Astrocyte (in vitro differentiated cells and primary cell): ENCODE data around the gene USP47. TPM values are rescaled to one million over a fixed set of nuclear protein-coding genes. Genes with fewer than 3 reads are reported as not detected.

Experiments
- DNase-seq: peaks from one replicate; pipeline ENCODE4 v3.0.0-alpha.2; 2010; ENCODE audit warnings: low read depth
- FAIRE-seq: peaks from 2 replicates; lab custom pipeline; 2011; peaks lifted over from hg19 to GRCh38; lab: Jason Lieb, UNC
- H2AFZ ChIP-seq: 2 replicates; pipeline ENCODE4 v1.6.0; 2012; ENCODE audit warnings: low read depth, low read length, inconsistent platforms
- H3K27ac ChIP-seq: 2 replicates; pipeline ENCODE4 v1.5.1; 2011; ENCODE audit warnings: low read depth, low read length, inconsistent platforms
- H3K27me3 ChIP-seq: 2 replicates; pipeline ENCODE4 v1.6.0; 2011; ENCODE audit warnings: low read length, inconsistent platforms; ENCODE audit not compliant: insufficient read depth
- H3K36me3 ChIP-seq: 2 replicates; pipeline ENCODE4 v1.5.1; 2011; ENCODE audit warnings: low read length, inconsistent platforms; ENCODE audit not compliant: insufficient read depth
- H3K4me1 ChIP-seq: 2 replicates; pipeline ENCODE4 v1.5.1; 2011; ENCODE audit warnings: low read length, inconsistent platforms; ENCODE audit not compliant: insufficient read depth
- H3K4me2 ChIP-seq: 2 replicates; pipeline ENCODE4 v1.6.0; 2012; ENCODE audit warnings: low read length, inconsistent platforms
- H3K4me3 ChIP-seq: 2 replicates; pipeline ENCODE4 v1.5.1; 2011; ENCODE audit warnings: low read depth, mild to moderate bottlenecking, low read length, inconsistent platforms; ENCODE audit not compliant: insufficient read depth
- H3K79me2 ChIP-seq: 2 replicates; pipeline ENCODE4 v1.6.0; 2012; ENCODE audit warnings: mild to moderate bottlenecking, low read length, inconsistent platforms; ENCODE audit not compliant: insufficient read depth
- H3K9ac ChIP-seq: 2 replicates; pipeline ENCODE4 v1.6.0; 2012; ENCODE audit warnings: mild to moderate bottlenecking, low read length, inconsistent platforms
- H3K9me3 ChIP-seq: 2 replicates; pipeline ENCODE4 v1.5.1; 2012; ENCODE audit warnings: low read depth, mild to moderate bottlenecking, low read length, inconsistent platforms; ENCODE audit not compliant: insufficient read depth
- H4K20me1 ChIP-seq: 2 replicates; pipeline ENCODE4 v1.6.0; 2012; ENCODE audit warnings: low read length, inconsistent platforms; ENCODE audit not compliant: insufficient read depth
- H3K27ac Mint-ChIP-seq: one replicate; pipeline ENCODE4 v1.8.0; 2021; ENCODE audit warnings: mild to moderate bottlenecking, mixed read lengths; ENCODE audit not compliant: unreplicated experiment
- H3K27me3 Mint-ChIP-seq: one replicate; pipeline ENCODE4 v1.8.0; 2021; ENCODE audit warnings: low read depth, mixed read lengths; ENCODE audit not compliant: unreplicated experiment
- H3K36me3 Mint-ChIP-seq: one replicate; pipeline ENCODE4 v1.8.0; 2021; ENCODE audit warnings: low read depth, mixed read lengths; ENCODE audit not compliant: unreplicated experiment
- H3K4me1 Mint-ChIP-seq: one replicate; pipeline ENCODE4 v1.8.0; 2021; ENCODE audit warnings: low read depth, mixed read lengths; ENCODE audit not compliant: unreplicated experiment
- H3K4me3 Mint-ChIP-seq: one replicate; pipeline ENCODE4 v1.8.0; 2021; ENCODE audit warnings: mild to moderate bottlenecking, moderate library complexity, mixed read lengths; ENCODE audit not compliant: unreplicated experiment
- H3K9me3 Mint-ChIP-seq: one replicate; pipeline ENCODE4 v1.8.0; 2021; ENCODE audit warnings: mild to moderate bottlenecking, mixed read lengths; ENCODE audit not compliant: unreplicated experiment
- EZH2 ChIP-seq: IDR thresholded peaks from 2 replicates; pipeline ENCODE4 v1.6.1; 2012; ENCODE audit warnings: mild to moderate bottlenecking, low read length, inconsistent platforms; ENCODE audit not compliant: insufficient read depth
- total RNA-seq: library from RNA; stranded (reverse); gene quantifications from 2 replicates; pipeline ENCODE4 v1.2.1, GENCODE V29; 2021
- TF ChIP-seq, protein P1 (sequence below): IDR thresholded peaks from 2 replicates; pipeline ENCODE4 v1.5.1; 2011; ENCODE audit warnings: low read depth, mild to moderate bottlenecking, inconsistent platforms, low read length, moderate library complexity; ENCODE audit not compliant: insufficient read depth

The USP47 gene
- total RNA-seq, 1 donor from 2014 or later: 49.5 TPM

DNA sequence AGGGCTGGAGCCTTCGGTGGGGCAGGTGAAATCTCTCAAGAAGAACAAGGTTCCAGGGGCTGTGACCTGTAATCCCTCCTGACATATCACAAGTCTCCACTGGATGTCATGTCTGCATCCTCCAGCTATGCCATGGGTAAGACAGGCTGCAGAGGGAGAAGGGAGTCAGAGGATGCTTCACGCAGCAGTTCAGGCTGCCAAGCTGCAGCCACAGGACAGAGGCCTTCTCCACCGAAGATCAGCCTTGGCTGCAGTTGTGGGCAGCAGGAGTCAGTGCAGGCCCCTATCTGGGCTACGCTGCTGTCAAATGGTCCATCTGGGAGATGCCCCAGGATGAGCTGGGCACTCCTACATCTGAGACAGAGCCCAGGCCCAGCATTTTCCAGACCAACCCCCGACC is 141.7 kb downstream of the USP47 start:
- Histone ChIP-seq H3K79me2 (peaks cover 10% of the 10 kb centered on the region), H3K27me3 (no peaks in the 10 kb centered on the region), H4K20me1 (no peaks in the 10 kb centered on the region), H3K4me3 (no peak overlapping the region), H3K4me2 (peak overlapping the region; percentile 21), H3K36me3 (no peaks in the 10 kb centered on the region), H3K9me3 (peaks cover 7% of the 10 kb centered on the region), H3K27ac (peak overlapping the region; percentile 19), H2AFZ (no peak overlapping the region), H3K4me1 (peaks cover 73% of the 10 kb centered on the region), H3K9ac (peak overlapping the region; percentile 12)
- Mint-ChIP-seq H3K4me1 (peaks cover 59% of the 10 kb centered on the region), H3K36me3 (peaks cover 43% of the 10 kb centered on the region), H3K9me3 (peaks cover 4% of the 10 kb centered on the region), H3K27me3 (no peaks in the 10 kb centered on the region), H3K27ac (peak overlapping the region; percentile 34), H3K4me3 (no peak overlapping the region)
- no peak for FAIRE-seq
- TF ChIP-seq, protein P1, sequence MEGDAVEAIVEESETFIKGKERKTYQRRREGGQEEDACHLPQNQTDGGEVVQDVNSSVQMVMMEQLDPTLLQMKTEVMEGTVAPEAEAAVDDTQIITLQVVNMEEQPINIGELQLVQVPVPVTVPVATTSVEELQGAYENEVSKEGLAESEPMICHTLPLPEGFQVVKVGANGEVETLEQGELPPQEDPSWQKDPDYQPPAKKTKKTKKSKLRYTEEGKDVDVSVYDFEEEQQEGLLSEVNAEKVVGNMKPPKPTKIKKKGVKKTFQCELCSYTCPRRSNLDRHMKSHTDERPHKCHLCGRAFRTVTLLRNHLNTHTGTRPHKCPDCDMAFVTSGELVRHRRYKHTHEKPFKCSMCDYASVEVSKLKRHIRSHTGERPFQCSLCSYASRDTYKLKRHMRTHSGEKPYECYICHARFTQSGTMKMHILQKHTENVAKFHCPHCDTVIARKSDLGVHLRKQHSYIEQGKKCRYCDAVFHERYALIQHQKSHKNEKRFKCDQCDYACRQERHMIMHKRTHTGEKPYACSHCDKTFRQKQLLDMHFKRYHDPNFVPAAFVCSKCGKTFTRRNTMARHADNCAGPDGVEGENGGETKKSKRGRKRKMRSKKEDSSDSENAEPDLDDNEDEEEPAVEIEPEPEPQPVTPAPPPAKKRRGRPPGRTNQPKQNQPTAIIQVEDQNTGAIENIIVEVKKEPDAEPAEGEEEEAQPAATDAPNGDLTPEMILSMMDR: no peak
- TF ChIP-seq EZH2: no peak
- DNase-seq: no peak

DNA sequence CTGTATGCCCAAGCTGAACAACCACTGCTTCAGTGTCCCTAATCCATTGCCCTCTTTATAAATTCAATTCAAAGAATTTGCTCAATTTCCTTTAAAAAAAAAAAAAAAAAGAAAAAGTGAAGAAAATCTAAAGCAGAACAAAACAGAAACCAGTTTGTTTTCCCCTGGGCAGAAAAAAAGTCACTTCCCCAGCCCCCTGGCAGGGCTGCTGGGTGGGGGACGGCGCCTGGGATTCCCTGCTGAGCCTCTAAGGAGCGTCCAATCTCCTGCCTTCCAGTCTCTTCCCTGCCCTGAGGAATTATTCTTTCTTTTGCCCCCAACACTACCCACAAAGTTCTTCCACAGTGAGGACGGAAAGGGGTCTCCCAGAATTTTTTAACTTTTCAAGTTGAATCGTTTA is 142.8 kb downstream of the USP47 start:
- FAIRE-seq (no peak), DNase-seq (no peak)
- Histone ChIP-seq H3K9me3 (peaks cover 7% of the 10 kb centered on the region), H3K36me3 (no peaks in the 10 kb centered on the region), H2AFZ (no peak overlapping the region), H3K4me3 (no peak overlapping the region), H3K79me2 (peaks cover 5% of the 10 kb centered on the region), H3K27me3 (no peaks in the 10 kb centered on the region), H3K4me1 (peaks cover 68% of the 10 kb centered on the region), H3K4me2 (no peak overlapping the region), H3K9ac (peak overlapping the region; percentile 35), H4K20me1 (no peaks in the 10 kb centered on the region), H3K27ac (peak overlapping the region; percentile 76)
- no peak for TF ChIP-seq EZH2
- TF ChIP-seq, protein P1: no peak
- Mint-ChIP-seq H3K27ac (peak overlapping the region; percentile 47), H3K4me1 (peaks cover 59% of the 10 kb centered on the region), H3K9me3 (peaks cover 4% of the 10 kb centered on the region), H3K27me3 (no peaks in the 10 kb centered on the region), H3K4me3 (no peak overlapping the region), H3K36me3 (peaks cover 43% of the 10 kb centered on the region)

DNA sequence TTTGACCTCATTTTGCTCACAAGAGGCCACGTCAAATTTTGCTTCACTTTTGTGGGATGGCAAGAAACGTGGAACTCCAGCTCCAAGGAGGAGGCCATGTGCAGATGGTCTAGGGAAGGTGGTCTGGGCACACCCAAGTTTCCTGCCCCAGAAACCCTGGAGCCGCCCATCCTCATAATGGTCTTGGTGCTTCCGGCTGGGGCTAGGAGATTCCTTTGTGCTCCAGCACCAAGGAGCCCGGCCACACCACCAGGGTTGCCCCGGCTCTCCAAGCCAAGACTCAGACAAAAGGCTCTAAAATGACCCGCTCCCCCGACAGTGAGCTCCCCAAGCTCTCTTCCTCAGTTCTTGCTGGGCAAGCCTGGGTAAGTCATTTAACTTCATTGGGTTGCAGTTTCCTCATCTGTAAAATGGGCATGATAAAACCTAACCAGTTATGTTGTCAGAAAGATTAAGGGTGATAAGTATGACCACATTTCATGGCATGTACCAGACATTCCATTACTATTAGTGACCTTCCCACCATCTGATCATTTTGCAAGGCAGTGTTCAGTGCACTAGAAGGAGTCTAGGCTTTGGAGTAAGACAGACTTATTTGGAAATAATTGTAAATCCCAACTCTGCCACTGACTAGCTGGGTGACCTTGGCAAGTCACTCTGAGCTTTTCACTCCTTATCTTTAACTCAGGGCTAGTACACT is 143.4 kb downstream of the USP47 start:
- peaks cover 7% of the 10 kb centered on the region for H3K9me3 ChIP-seq
- H4K20me1 ChIP-seq: no peaks in the 10 kb centered on the region
- TF ChIP-seq EZH2: no peak
- TF ChIP-seq, protein P1: no peak
- Mint-ChIP-seq H3K27me3 (no peaks in the 10 kb centered on the region), H3K9me3 (peaks cover 4% of the 10 kb centered on the region), H3K36me3 (peaks cover 43% of the 10 kb centered on the region), H3K4me3 (no peak overlapping the region), H3K4me1 (peaks cover 58% of the 10 kb centered on the region), H3K27ac (peak overlapping the region; percentile 93)
- no peak overlapping the region for H3K4me3 ChIP-seq
- H3K79me2 ChIP-seq: peaks cover 10% of the 10 kb centered on the region
- H3K4me1 ChIP-seq: peaks cover 67% of the 10 kb centered on the region
- H3K27ac ChIP-seq: peak overlapping the region; percentile 76
- no peaks in the 10 kb centered on the region for H3K27me3 ChIP-seq
- FAIRE-seq: peak; percentile 29
- H3K9ac ChIP-seq: peak overlapping the region; percentile 54
- no peak overlapping the region for H2AFZ ChIP-seq
- no peaks in the 10 kb centered on the region for H3K36me3 ChIP-seq
- DNase-seq: peak; percentile 85
- H3K4me2 ChIP-seq: peak overlapping the region; percentile 18
